HG03196 (cell line): ENCODE results near the gene ROBO2.

ENCODE experiments used
- ATAC-seq: cut with Tn5 transposase; IDR thresholded peaks from one replicate; pipeline ENCODE4 v1.9.1; 2021; ENCODE audit not compliant: unreplicated experiment

The ROBO2 gene

GRCh38 chr3:77323626-77324025 lies 283.7 kb downstream of the ROBO2 start:
- no peak for ATAC-seq

DNA sequence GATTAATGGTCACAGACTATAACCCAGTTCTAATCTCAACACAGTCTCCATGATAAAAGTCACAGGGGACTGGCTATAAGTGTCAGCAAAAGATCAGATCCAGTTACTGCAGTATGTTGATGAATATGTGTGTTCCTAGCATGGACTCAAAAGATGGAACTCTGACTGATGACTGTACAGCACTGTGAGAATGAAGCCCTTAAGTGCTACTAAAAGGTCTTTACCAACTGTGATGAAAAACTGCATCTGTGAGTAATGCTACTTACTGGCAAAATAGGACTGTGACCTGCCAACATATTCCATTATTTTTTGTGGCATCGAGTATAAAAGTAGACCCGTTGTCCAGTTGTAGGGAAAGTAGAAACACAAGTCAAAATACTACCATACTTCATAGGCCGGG lies 284.2 kb downstream of the ROBO2 start:
- ATAC-seq: no peak

DNA sequence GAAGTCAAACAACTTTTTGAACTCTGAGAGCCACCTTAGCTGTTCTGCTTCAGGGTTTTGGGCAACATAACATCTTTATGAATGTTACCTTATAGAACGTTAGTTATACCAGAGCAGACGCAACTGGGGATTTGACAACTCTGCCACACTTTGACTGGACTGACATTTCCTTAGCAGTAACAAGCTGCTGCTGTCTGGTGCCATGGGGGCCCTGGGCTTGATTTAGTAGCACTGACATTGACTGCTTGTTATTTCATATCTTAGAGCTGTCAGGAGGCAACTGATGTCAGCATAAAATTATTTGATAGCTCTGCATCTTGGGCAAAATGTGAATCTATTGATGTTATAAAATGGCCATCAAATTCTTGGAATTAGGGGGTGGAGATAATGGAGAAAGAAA lies 285.4 kb downstream of the ROBO2 start:
- ATAC-seq: no peak

DNA sequence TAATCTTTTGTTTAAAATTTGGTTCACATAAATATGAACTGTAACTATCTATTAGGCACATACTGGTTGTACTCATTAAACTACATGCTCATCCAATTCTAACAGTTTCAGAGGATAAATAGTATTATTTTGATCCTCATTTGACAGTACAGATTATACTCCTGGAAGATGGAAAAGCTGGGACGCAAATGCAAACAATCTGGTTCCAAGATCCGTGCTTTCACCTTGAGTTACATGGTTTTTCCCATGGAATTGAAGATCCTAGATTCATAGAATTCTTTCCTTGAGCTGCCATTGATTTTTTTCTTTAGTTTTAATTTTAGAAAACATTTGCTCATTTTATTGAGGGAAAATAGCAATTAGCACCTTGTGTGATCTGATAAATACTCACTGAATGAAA lies 285.8 kb downstream of the ROBO2 start:
- ATAC-seq: no peak

- no peak for ATAC-seq
Measured at GRCh38 chr3:77326586-77326985, 286.7 kb downstream of the ROBO2 start.

- ATAC-seq: no peak
Measured at GRCh38 chr3:77328690-77329089, 288.8 kb downstream of the ROBO2 start.

- ATAC-seq: no peak
Measured at GRCh38 chr3:77329116-77329515, 289.2 kb downstream of the ROBO2 start.

GRCh38 chr3:77338195-77338594 lies 298.3 kb downstream of the ROBO2 start:
- ATAC-seq: no peak

GRCh38 chr3:77342027-77342426 lies 302.1 kb downstream of the ROBO2 start:
- no peak for ATAC-seq

- no peak for ATAC-seq
Measured at GRCh38 chr3:77342688-77343087, 302.8 kb downstream of the ROBO2 start.

DNA sequence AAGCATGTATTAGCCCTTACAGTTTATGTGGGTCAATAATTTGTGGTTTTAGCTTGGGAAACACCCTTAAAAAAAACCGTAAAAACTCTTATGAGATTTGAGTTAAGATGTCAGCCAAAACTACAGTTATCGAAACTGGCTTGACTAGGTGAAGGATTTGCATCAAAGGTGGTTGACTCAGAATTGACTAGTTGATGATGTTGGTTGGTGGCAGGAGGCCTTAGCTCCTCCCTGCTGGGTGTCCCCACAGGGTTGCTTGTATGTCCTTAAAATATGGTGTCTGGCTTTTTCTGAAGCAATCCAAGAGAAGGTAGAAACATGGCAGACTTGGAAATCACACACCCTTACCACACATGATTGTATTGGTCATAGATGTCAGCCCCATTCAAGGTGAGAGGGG lies 305.1 kb downstream of the ROBO2 start:
- ATAC-seq: no peak

- ATAC-seq: no peak
Measured at GRCh38 chr3:77348244-77348855, 308.5 kb downstream of the ROBO2 start.

GRCh38 chr3:77354958-77355357 lies 315.1 kb downstream of the ROBO2 start:
- ATAC-seq: no peak

DNA sequence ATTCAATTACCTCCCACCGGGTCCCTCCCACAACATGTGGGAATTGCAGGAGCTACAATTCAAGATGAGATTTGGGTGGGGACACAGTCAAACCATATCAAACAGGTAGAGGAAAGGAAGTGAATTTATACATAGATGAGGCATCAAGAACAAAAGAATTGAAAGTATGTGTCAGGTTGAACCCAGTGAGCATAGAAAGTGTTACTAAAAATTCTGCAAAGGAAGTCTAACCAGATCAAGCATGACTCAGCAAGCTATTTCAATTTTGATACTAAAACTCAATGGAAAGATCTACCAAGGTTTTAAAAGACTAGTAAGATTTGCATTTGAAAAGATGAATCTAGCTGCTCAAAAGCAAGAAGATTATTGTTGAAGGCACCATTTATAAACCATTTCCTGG lies 323.0 kb downstream of the ROBO2 start:
- ATAC-seq: no peak

- no peak for ATAC-seq
Measured at GRCh38 chr3:77365152-77365551, 325.3 kb downstream of the ROBO2 start.

DNA sequence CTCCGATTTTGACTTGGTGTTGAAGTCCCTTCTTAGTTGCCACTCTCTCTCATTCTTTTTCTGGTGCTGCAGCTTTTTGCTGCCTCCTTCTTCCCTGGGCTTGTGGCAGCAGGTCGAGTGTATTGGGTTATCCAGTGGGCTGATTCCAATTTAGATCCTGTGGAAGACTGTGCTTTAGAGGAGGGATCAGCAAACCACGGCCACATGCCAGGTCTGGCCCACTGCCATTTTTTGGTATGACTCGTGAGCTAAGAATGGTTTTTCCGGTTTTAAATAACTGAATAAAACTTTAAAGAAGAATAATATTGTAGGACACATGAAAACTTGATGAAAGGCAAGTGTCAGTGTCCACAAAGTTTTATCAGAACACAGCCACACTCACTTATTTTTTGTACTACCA lies 330.5 kb downstream of the ROBO2 start:
- ATAC-seq: no peak

GRCh38 chr3:77372018-77372417 lies 332.1 kb downstream of the ROBO2 start:
- no peak for ATAC-seq

DNA sequence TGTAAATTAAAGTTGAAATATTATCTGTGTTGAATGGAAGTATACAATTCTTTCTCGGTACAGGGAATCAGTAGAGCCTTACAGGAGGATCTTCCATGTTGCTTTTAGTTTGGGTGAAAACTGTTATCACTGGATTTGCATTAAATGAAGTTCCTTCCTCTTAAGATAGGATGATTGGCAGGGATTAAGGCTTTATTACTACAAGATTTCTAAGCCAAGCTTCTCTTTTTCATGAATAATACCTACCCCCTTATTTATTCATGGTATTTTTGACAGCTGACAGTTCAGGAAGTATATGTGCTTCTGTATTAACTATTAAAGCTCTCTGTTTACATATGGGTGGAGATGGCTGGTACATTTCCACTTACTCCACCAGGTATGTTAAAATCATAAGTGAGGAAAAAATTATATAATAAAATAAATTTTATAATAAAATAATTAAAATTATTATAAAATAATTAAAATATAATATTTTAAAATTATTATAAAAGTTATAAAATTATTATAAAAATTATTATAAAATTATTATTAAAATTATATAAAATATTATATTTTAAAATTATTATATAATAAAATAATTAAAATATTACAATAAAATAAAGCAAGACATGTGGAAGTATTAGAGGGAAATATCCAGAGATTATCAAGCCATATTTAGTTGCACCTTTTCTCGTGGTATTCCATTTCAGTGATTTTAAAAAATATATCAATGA lies 332.9 kb downstream of the ROBO2 start:
- ATAC-seq: no peak

DNA sequence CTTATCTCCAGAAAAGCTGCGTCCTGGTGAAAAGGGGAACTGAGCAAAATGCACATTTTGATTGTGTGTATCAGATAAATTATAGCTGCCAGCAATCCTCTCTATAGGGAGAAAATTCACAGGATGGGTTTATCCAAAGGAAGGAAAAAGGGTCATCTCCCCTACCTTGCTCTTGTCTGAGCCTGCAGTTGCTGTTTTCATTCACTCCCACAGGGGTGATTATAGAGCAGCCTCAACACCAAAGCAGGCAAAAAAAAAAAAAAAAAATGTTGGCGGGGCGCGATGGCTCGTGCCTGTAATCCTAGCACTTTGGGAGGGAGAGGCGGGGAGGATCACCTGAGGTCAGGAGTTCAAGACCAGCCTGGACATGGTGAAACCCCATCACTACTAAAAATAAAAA lies 333.7 kb downstream of the ROBO2 start:
- ATAC-seq: no peak

GRCh38 chr3:77376511-77376910 lies 336.6 kb downstream of the ROBO2 start:
- ATAC-seq: no peak

- ATAC-seq: no peak
Measured at GRCh38 chr3:77377717-77378116, 337.8 kb downstream of the ROBO2 start.

GRCh38 chr3:77380136-77380535 lies 340.2 kb downstream of the ROBO2 start:
- ATAC-seq: no peak

- ATAC-seq: no peak
Measured at GRCh38 chr3:77381431-77381830, 341.5 kb downstream of the ROBO2 start.
